Measurements from ENCODE around the gene PDZRN4. TPM values are rescaled to one million over a fixed set of nuclear protein-coding genes. Genes with fewer than 3 reads are reported as not detected.

Gene PDZRN4
- total RNA-seq, 1 donor from 2014 or later: 24.8 TPM

GRCh38 chr12:41212625-41213024, 24.5 kb downstream of the PDZRN4 start:
- intact Hi-C loops (cut with DNase I): no loop called here
- Histone ChIP-seq H3K27me3 (no peaks in the 10 kb centered on the region), H3K4me3 (no peak overlapping the region), H3K4me1 (no peaks in the 10 kb centered on the region), H3K36me3 (no peaks in the 10 kb centered on the region), H3K27ac (no peak overlapping the region), H3K9me3 (no peaks in the 10 kb centered on the region)
- TF ChIP-seq POLR2A (IDR thresholded peaks at IDR 0.05): no peak
- TF ChIP-seq POLR2AphosphoS5 (IDR thresholded peaks at IDR 0.05; ENCODE audit: insufficient read depth in 1 of 2, low read depth in 1 of 2): no peak
- TF ChIP-seq CTCF (IDR thresholded peaks at IDR 0.05): no peak
- DNase-seq (ENCODE audit: extremely low spot score in 2 of 2): no peak

GRCh38 chr12:41213107-41213506, 25.0 kb downstream of the PDZRN4 start:
- DNase-seq (ENCODE audit: extremely low spot score in 2 of 2): no peak
- Histone ChIP-seq H3K36me3 (no peaks in the 10 kb centered on the region), H3K4me3 (peak overlapping the region in 1 of 2 donors; percentile 10), H3K4me1 (no peaks in the 10 kb centered on the region), H3K27me3 (no peaks in the 10 kb centered on the region), H3K9me3 (no peaks in the 10 kb centered on the region), H3K27ac (no peak overlapping the region)
- no peak for TF ChIP-seq POLR2AphosphoS5 (IDR thresholded peaks at IDR 0.05; ENCODE audit: insufficient read depth in 1 of 2, low read depth in 1 of 2)
- no peak for TF ChIP-seq CTCF (IDR thresholded peaks at IDR 0.05)
- no peak for TF ChIP-seq POLR2A (IDR thresholded peaks at IDR 0.05)
- intact Hi-C loops (cut with DNase I): no loop called here

DNA sequence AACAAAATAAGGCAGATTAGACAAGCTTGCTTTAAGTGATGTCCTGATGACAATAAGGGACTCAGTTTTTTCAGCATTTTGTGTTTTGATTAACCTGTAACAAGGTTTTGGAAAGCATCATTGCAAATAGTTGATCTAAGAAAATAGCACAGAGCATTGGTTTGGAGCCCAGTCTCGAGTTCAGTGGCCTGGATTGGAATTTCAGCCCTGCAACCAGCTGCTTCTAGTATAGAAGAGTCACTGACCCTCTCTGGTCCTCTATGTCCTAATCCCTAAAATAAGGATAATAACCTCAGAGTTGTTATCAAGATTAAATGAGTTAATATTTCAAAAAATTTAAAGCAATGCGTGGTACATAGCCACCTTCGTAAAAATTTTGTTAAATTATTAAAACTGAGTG, 25.5 kb downstream of the PDZRN4 start:
- Histone ChIP-seq H3K27me3 (no peaks in the 10 kb centered on the region), H3K27ac (no peak overlapping the region), H3K9me3 (no peaks in the 10 kb centered on the region), H3K36me3 (no peaks in the 10 kb centered on the region), H3K4me3 (peak overlapping the region in 1 of 2 donors; percentile 10), H3K4me1 (no peaks in the 10 kb centered on the region)
- DNase-seq (ENCODE audit: extremely low spot score in 2 of 2): no peak
- intact Hi-C loops (cut with DNase I): no loop called here
- TF ChIP-seq POLR2AphosphoS5 (IDR thresholded peaks at IDR 0.05; ENCODE audit: insufficient read depth in 1 of 2, low read depth in 1 of 2) (no peak), POLR2A (IDR thresholded peaks at IDR 0.05) (no peak), CTCF (IDR thresholded peaks at IDR 0.05) (no peak)

DNA sequence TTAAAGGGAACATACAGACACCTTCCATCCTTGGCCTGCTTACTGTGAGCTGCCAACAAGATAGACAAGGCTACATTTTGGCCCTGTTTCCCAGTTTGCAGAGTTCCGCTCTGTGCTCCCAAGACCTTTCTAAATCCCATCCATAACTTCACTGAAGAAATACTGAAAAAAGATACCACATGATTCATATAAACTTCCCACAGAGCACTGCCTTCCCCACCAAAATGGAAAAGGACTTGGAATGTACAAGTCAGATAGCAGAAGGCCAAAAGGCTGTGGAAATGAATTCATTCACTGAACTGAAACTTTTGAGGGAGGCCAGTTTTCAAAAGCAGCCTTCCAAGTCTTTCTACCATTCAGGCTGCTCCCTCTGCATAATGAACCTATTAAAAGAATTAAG, 29.6 kb downstream of the PDZRN4 start:
- H3K4me1 ChIP-seq: peaks cover 10% of the 10 kb centered on the region
- H3K4me3 ChIP-seq: no peak overlapping the region
- H3K9me3 ChIP-seq: no peaks in the 10 kb centered on the region
- H3K27me3 ChIP-seq: no peaks in the 10 kb centered on the region
- no peak overlapping the region for H3K27ac ChIP-seq
- no peaks in the 10 kb centered on the region for H3K36me3 ChIP-seq
- intact Hi-C loops (cut with DNase I): no loop called here
- TF ChIP-seq POLR2AphosphoS5 (IDR thresholded peaks at IDR 0.05; ENCODE audit: insufficient read depth in 1 of 2, low read depth in 1 of 2) (no peak), POLR2A (IDR thresholded peaks at IDR 0.05) (no peak), CTCF (IDR thresholded peaks at IDR 0.05) (no peak)
- DNase-seq (ENCODE audit: extremely low spot score in 2 of 2): no peak

- intact Hi-C loops (cut with DNase I): no loop called here
- no peaks in the 10 kb centered on the region for H3K9me3 ChIP-seq
- no peaks in the 10 kb centered on the region for H3K27me3 ChIP-seq
- H3K4me1 ChIP-seq: peaks cover 10% of the 10 kb centered on the region
- no peak overlapping the region for H3K27ac ChIP-seq
- no peak for DNase-seq (ENCODE audit: extremely low spot score in 2 of 2)
- no peak overlapping the region for H3K4me3 ChIP-seq
- no peak for TF ChIP-seq POLR2AphosphoS5 (IDR thresholded peaks at IDR 0.05; ENCODE audit: insufficient read depth in 1 of 2, low read depth in 1 of 2)
- H3K36me3 ChIP-seq: no peaks in the 10 kb centered on the region
Measured at GRCh38 chr12:41220931-41221330, 32.8 kb downstream of the PDZRN4 start.
